Panc1 (cell line): ENCODE data around the gene RASIP1. TPM values are rescaled to one million over a fixed set of nuclear protein-coding genes. Genes with fewer than 3 reads are reported as not detected.

ENCODE experiments used
- ATAC-seq: fragments of 200-7000 bp; cut with Tn5 transposase; 2 replicates; pipeline ENCODE4 v1.9.1; 2020; ENCODE audit warnings: mild to moderate bottlenecking, moderate library complexity
- BruUV-seq: library from RNA; stranded (reverse); fragments of 400-500 nt; replicated peaks from 2 replicates; lab custom pipeline; 2021; lab: Mats Ljungman, UMichigan
- CTCF ChIA-PET: fragments of 300-600 bp; sonication (Branson Sonifier 250); formaldehyde crosslinking; loops from one replicate; lab custom pipeline; 2022; ENCODE audit warnings: antibody characterized with exemption; lab: Charles Lee
- POLR2A ChIA-PET: fragments of 300-600 bp; sonication (Branson Sonifier 250); formaldehyde crosslinking; loops from one replicate; lab custom pipeline; 2022; ENCODE audit warnings: antibody characterized with exemption; lab: Charles Lee
- DNase-seq: peaks from one replicate; pipeline ENCODE4 v3.0.0-alpha.2; 2010; ENCODE audit warnings: low read depth, low spot score
- H3K27ac ChIP-seq: 2 replicates; pipeline ENCODE4 v1.5.1; 2011; ENCODE audit warnings: mild to moderate bottlenecking, low read length, inconsistent platforms
- H3K27me3 ChIP-seq: fragments of 200-500 bp; sonication (Bioruptor generic); 2 replicates; pipeline ENCODE4 v1.6.0; 2014; ENCODE audit warnings: low read length, inconsistent platforms; ENCODE audit not compliant: control insufficient read depth, insufficient read depth
- H3K36me3 ChIP-seq: fragments of 200-500 bp; sonication (Bioruptor generic); 2 replicates; pipeline ENCODE4 v1.5.1; 2014; ENCODE audit warnings: inconsistent platforms, mild to moderate bottlenecking, low read length, moderate library complexity; ENCODE audit not compliant: control insufficient read depth, insufficient read depth
- H3K4me1 ChIP-seq: 2 replicates; pipeline ENCODE4 v1.5.1; 2011; ENCODE audit warnings: inconsistent platforms, mild to moderate bottlenecking, low read length, moderate library complexity; ENCODE audit not compliant: control insufficient read depth, insufficient read depth
- H3K4me3 ChIP-seq, 2 experiments: 2 replicates each; pipeline ENCODE4 v1.5.1; 2011 to 2012; ENCODE audit warnings: low read depth in 2 of 2, low read length in 2 of 2, mild to moderate bottlenecking in 2 of 2, inconsistent platforms in 1 of 2, moderate library complexity in 1 of 2
- H3K9me3 ChIP-seq: fragments of 200-500 bp; sonication (Bioruptor generic); 2 replicates; pipeline ENCODE4 v1.5.1; 2014; ENCODE audit warnings: low read depth, mild to moderate bottlenecking, inconsistent platforms, low read length, moderate library complexity; ENCODE audit not compliant: control insufficient read depth, insufficient read depth
- CTCF ChIP-seq: fragments of 450-650 bp; IDR thresholded peaks from 2 replicates; pipeline ENCODE4 v1.5.1; 2017; ENCODE audit warnings: mild to moderate bottlenecking
- POLR2AphosphoS5 ChIP-seq: IDR thresholded peaks from 2 replicates; pipeline ENCODE4 v1.6.1; 2012; ENCODE audit warnings: mild to moderate bottlenecking, low read depth, low read length, moderate library complexity
- SIN3A ChIP-seq: IDR thresholded peaks from 2 replicates; pipeline ENCODE4 v1.6.1; 2012; ENCODE audit warnings: low read depth, mild to moderate bottlenecking, low read length, moderate library complexity, borderline replicate concordance; ENCODE audit not compliant: insufficient read depth
- TCF7L2 ChIP-seq: IDR thresholded peaks from 2 replicates; pipeline ENCODE4 v1.6.1; 2011; ENCODE audit warnings: mild to moderate bottlenecking, low read depth, low read length, inconsistent platforms
- in situ Hi-C: cut with HindIII; loops from 2 replicates; pipeline ENCODE4 v1.10.0; 2016; ENCODE audit warnings: low sequenced_read_pairs, low pct_unique_long_range_greater_than_20kb
- intact Hi-C: fragments of 100-400 bp; cut with micrococcal nuclease; formaldehyde crosslinking; loops from one replicate; pipeline ENCODE4 v1.10.0; 2022; ENCODE audit not compliant: unreplicated experiment
- total RNA-seq: library from RNA; stranded (reverse); gene quantifications from one replicate; pipeline ENCODE4 v1.2.1, GENCODE V29; 2021; ENCODE audit not compliant: unreplicated experiment
- TF ChIP-seq, protein P1 (sequence below), 2 experiments: IDR thresholded peaks; 2 replicates each; pipeline ENCODE4 v1.6.1; 2011 to 2012; ENCODE audit warnings: low read depth in 2 of 2, control low read depth in 1 of 2, low read length in 1 of 2, mild to moderate bottlenecking in 1 of 2, moderate library complexity in 1 of 2; ENCODE audit not compliant: insufficient read depth in 1 of 2

The RASIP1 gene
- total RNA-seq, 1 experiment from 2014 or later, result 0.41 TPM

GRCh38 chr19:48713041-48713863, 27.2 kb downstream of the RASIP1 start:
- ATAC-seq, result no peak
- TF ChIP-seq TCF7L2 (no peak), SIN3A (no peak), POLR2AphosphoS5 (no peak), CTCF (no peak)
- TF ChIP-seq, protein P1, sequence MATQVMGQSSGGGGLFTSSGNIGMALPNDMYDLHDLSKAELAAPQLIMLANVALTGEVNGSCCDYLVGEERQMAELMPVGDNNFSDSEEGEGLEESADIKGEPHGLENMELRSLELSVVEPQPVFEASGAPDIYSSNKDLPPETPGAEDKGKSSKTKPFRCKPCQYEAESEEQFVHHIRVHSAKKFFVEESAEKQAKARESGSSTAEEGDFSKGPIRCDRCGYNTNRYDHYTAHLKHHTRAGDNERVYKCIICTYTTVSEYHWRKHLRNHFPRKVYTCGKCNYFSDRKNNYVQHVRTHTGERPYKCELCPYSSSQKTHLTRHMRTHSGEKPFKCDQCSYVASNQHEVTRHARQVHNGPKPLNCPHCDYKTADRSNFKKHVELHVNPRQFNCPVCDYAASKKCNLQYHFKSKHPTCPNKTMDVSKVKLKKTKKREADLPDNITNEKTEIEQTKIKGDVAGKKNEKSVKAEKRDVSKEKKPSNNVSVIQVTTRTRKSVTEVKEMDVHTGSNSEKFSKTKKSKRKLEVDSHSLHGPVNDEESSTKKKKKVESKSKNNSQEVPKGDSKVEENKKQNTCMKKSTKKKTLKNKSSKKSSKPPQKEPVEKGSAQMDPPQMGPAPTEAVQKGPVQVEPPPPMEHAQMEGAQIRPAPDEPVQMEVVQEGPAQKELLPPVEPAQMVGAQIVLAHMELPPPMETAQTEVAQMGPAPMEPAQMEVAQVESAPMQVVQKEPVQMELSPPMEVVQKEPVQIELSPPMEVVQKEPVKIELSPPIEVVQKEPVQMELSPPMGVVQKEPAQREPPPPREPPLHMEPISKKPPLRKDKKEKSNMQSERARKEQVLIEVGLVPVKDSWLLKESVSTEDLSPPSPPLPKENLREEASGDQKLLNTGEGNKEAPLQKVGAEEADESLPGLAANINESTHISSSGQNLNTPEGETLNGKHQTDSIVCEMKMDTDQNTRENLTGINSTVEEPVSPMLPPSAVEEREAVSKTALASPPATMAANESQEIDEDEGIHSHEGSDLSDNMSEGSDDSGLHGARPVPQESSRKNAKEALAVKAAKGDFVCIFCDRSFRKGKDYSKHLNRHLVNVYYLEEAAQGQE (IDR thresholded peaks at IDR 0.05; ENCODE audit: insufficient read depth in 1 of 2, low read depth in 2 of 2, low read length in 1 of 2), result no peak

GRCh38 chr19:48711106-48711662, 29.2 kb downstream of the RASIP1 start:
- DNase-seq, result no peak
- no peak for ATAC-seq
- ChIA-PET CTCF (no interaction called here), POLR2A (no interaction called here)
- Histone ChIP-seq H3K4me1 (no peaks in the 10 kb centered on the region), H3K27ac (no peak overlapping the region), H3K27me3 (no peaks in the 10 kb centered on the region), H3K36me3 (no peaks in the 10 kb centered on the region; the same call in 1 of the 2 replicates), H3K9me3 (no peaks in the 10 kb centered on the region), H3K4me3 (no peak overlapping the region)
- TF ChIP-seq CTCF (no peak), SIN3A (no peak), POLR2AphosphoS5 (no peak), TCF7L2 (no peak)
- TF ChIP-seq, protein P1 (IDR thresholded peaks at IDR 0.05; ENCODE audit: insufficient read depth in 1 of 2, low read depth in 2 of 2, low read length in 1 of 2), result no peak
- intact Hi-C loops, result no loop called here
- in situ Hi-C loops, result no loop called here
- no TSS peak for BruUV-seq

More at GRCh38 chr19:48713041-48713863, 27.2 kb downstream of the RASIP1 start:
- POLR2A ChIA-PET, result no interaction called here
- no TSS peak for BruUV-seq
- CTCF ChIA-PET, result interaction anchor here (0.6 kb wide), 1 partner anchor 65 kb away, joined by 5 read pairs; no protein-coding TSS in a partner anchor
- in situ Hi-C loops, result no loop called here
- intact Hi-C loops, result no loop called here
- Histone ChIP-seq H3K27ac (peak overlapping the region; percentile 79), H3K4me1 (no peaks in the 10 kb centered on the region; the same call in 1 of the 2 replicates), H3K27me3 (no peaks in the 10 kb centered on the region), H3K4me3 (peak overlapping the region; percentile 75 to 80), H3K9me3 (no peaks in the 10 kb centered on the region), H3K36me3 (no peaks in the 10 kb centered on the region; the same call in 1 of the 2 replicates)
- no peak for DNase-seq
